Left hindlimb (tissue), 1 donor: ENCODE results near the gene ATOX1.
"Not testable (repeated sequence)": the region's sequence is repeated elsewhere in the genome, so short reads cannot be mapped to it uniquely, and the experiment has no call there.

Experiments
- DNase-seq: peaks from one replicate; pipeline ENCODE4 v3.0.0-alpha.2; 2018

Gene ATOX1, protein sequence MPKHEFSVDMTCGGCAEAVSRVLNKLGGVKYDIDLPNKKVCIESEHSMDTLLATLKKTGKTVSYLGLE

DNA sequence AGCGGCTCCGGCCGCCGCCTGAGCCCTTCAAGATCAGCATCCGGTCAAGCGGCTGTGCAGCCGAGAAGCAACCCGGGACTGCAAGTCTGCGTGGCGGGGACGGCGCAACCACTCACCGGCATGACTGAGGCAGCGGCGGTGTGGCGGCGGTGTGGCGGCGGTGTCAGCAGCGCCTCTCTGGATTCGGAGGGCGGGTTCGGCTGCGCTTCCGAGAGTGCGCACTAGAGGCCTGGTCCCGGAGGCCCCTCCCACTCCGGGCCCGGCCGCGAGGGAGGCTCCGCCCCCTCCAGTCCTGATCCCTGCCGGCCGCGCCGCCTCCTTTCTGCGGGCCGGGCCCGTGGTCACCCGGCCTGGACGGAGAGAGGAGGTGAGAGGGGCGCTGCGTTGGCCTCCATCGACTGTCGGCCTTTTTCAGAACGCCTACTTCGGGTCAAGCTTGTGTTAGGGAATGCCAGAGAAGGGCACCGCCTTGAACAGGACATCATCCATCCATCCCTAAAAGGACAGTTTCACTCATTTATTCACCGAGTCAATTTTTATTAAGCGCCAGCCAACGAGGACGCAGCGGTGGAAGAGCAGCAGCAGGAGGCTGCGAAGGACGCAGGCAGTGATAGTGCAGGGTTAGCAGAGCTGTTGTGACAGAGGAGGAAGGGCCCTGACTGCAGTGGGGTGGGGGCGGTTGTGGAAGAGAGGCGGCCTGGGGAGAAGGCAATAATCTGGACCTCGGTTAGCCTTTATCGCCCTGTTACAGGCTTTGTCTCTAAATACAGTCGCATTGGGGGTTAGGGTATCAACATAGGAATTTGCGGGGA, at the start of gene ATOX1:
Gene ATOX1 (minus strand): TSS at position 202 of the 812 bp plus-strand sequence. CDS start 80 bp downstream, at position 122.
- DNase-seq: peak; percentile 91

DNA sequence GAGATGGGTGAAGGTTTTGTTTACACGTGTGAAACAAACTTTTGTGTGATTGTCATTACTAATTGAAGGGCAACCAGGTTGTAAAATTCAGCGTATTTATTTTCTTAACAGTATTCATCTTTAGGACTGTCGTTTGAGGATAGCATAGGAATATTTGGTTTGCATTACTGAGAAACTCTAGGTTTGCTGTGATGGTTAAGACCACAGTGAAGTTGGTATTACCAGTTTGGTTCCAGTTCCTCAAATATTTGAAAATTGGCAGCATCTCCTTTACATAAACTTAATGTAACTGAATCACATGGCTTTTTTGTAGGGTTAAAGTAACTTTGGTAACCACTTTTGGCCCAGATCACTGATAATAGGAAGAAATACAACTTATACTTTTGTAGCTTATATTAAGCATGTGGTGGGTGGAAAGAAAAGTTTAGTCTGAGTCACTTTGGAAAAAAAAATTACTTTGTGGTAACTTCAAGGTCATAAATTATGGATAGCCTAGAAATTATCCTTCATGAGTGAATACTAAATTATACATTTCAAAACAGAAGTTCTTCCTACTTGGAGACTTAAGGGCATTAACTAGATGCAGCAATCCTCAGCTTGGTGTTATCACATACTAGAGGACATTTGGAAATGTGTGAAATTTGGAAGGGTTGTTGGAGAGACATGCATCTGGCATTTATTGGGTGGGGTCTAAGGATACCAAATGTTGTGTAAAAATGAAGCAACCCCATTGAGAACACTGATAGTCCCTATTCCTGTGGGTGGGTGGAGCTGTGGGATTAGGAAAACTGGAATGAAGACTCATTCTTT, 47.2 kb upstream of the ATOX1 start:
- no peak for DNase-seq

DNA sequence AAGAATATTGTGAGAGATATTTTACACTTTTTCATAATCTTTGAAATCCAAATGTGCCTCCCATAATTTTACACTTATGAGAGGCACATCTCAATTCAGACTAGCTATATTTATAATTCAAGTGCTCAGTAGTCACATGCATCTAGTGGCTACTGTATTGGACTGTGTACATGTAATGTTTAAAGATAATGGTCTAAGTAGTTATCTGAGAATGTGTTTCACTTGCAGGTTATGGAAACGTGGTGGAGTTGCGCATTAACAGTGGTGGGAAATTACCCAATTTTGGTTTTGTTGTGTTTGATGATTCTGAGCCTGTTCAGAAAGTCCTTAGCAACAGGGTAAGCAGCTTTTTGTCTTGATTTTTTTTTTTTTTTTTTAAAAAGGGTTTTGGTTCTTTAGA, 42.1 kb upstream of the ATOX1 start:
- no peak for DNase-seq

DNA sequence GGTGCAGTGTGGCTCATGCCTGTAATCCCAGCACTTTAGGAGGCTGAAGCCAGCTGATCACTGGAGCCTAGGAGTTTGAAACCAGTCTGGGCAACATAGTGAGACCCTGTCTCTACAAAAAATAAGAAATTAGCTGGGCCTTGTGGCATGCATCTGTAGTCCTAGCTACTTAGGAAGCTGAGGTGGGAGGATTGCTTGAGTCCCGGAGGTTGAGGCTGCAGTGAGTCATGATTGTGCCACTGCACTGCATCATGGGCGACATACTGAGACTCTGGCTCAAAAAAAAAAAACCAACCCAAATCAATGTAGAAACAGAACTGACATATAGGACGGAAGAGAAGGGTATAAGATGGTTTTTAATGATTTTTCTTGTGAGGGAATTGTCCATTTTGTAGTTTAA, 41.0 kb upstream of the ATOX1 start:
- DNase-seq: no peak

DNA sequence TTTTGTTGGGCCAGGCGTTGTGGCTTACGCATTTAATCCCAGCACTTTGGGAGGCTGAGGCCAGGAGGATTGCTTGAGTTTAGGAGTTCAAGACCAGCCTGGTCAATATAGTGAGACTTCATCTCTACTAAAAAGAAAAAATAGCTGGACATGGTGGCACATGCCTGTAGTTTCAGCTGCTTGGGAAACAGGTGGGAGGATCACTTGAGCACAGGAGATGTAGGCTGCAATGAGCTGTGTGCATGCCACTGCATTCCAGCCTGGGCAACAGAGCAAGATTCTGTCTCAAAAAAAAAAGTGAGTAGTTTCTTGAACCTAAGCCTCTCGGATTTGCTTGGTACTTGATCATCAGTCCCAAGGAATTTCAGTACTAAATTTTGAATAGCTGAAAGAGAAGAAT, 40.2 kb upstream of the ATOX1 start:
- no peak for DNase-seq

DNA sequence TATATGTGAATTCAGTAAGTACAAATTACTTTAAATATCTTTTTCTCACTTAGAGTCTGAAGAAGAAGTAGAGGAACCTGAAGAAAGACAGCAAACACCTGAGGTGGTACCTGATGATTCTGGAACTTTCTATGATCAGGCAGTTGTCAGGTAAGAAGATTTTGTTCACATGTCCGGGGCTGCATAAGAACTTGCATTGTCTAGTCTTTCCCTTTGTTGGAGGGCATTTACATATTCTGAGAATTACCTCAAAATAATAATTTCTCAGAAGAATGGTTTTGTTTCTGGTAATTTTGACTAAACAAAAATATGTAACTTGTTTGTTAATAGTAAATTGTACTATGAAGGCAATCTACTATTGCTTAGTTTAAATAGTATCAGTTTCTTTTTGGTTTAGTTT, 37.0 kb upstream of the ATOX1 start:
- no peak for DNase-seq

DNA sequence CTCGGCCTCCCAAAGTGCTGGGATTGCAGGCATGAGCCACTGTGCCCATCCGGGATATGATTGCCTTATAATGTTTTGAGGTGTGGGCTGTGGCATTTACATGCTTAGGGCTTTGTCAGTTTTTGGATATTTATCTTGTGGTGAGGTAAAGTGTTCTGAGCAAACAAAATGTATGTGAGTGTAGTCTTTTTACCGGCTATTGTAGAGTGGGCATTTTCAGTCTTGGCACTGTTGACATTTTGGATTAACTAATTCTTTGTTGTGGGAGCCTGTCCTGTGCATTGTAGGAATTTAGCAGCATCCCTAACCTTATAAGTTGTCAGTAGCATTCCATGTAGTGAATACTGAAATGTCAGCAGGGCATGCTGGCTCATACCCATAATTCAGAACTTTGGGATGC, 34.9 kb upstream of the ATOX1 start:
- DNase-seq: no peak

DNA sequence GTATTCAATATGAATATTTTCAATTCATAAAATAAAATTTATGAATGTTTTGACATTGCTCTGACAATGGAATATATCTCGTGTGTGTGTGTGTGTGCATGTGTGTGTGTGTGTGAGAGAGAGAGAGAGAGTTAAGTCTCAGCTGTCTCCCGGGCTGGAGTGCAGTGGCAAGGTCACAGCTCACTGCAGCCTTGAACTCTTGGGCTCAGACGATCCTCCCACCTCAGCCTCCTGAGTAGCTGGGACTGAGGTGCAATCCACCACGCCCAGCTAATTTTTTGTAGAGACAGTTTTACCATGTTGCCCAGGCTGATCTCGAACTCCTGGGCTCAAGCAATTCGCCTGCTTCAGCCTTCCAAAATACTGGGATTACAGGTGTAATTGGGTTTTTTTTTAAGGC, 29.4 kb upstream of the ATOX1 start:
- DNase-seq: no peak

DNA sequence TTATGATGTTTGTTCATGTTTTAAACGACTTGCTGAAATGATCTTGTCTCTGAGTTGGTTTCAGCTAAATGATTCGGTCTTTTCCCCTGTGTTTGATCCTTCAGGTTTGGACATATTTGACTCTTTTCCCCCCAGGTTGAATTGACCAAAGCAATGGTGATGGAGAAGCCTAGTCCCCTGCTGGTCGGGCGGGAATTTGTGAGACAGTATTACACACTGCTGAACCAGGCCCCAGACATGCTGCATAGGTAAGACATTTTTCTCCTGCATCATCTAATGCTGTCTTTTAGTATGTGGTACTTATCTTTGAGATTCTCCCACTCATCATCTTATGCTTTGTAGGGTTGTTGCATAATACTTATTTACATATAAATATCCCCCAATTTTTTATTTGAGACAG, 28.0 kb upstream of the ATOX1 start:
- DNase-seq: no peak

DNA sequence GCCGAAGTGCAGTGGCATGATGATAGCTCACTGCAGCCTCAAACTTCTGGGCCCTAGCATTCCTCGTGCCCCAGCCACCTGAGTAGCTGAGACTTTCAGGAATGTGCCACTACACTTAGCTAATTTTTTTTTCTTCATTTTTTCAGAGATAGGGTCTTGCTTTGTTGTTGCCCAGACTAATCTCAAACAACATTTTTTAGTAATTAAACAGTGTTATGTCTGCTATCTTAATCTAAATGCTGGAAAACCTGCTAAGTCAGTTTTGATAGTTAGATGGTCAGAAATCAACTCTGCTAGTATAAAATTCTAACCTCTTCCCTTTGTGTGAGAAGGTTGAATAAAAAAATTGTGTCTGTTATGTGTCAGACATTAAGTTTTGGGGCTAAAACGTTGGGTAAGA, 25.7 kb upstream of the ATOX1 start:
- no peak for DNase-seq

DNA sequence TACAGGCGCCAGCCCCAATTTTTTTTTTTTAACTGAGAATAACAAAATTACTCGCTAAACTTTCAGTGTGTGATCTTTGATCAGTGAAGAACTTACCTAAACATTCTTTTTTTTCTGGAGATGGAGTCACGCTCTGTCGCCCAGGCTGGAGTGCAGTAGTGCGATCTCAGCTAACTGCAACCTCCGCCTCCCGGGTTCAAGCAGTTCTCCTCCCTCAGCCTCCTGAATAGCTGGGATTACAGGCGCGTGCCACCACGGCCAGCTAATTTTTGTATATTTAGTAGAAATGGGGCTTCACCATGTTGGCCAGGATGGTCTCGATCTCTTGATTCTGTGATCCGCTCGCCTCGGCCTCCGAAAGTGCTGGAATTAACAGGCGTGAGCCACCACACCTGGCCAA, 25.2 kb upstream of the ATOX1 start:
- not testable (repeated sequence) for DNase-seq

DNA sequence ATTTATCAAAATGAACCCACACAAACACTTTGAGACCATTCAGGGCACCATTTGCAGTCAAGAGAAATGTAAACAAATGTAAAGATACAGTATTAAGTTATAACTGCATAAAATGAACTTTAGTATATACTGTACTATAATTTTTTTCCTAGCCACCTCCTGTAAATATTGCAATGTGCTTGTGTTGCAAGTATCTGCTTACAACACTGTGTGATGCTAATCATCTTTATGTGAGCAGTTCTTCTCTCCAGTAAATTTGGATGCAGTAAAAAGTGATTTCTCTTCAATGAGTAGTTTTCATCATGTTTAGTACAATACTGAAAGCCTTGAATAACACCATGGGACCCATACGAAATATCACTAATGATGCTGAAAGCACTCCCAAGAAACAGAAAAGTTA, 22.8 kb upstream of the ATOX1 start:
- DNase-seq: no peak

DNA sequence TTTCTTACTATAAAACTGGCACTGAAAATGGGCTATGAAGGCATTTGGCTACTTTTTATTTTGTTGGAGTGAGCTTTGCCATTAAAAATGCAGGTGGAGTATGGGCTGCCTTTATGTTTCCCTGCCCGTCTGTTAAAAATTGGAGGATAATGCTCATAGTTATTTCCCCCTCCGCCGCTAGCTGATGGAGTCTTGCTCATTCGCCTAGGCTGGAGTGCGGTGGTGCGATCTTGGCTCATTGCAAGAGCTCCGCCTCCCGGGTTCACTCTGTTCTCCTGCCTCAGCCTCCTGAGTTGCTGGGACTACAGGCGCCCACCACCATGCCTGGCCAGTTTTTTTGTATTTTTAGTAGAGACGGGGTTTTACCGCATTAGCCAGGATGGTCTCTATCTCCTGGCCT, 21.9 kb upstream of the ATOX1 start:
- DNase-seq: no peak

DNA sequence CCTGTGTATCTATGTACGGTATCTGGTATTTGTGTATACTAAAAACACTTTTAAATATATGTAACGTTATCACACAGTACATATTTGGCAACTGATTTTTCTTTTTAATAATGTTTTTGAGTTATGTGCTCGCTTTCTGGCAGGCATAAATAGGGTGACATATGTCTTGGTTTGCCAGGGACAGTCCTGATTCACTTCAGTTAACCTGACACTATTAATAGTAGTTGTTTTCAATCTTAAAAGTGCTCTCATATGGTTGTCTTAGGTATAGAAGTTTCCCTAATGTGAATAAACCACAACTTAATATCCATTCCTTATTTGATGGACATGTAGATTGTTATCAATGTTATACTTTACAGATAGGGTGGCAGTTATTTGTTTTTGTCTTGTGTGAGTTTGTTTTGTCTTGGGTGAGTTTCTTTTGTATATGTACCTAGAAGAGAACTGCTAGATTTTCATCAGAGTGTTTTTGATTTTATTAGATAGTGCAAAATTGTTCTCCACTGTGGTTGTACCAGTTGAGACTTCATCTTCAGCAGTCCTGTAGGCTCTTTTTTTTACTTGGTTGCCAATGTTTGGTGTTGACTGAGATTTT, 21.2 kb upstream of the ATOX1 start:
- no peak for DNase-seq

DNA sequence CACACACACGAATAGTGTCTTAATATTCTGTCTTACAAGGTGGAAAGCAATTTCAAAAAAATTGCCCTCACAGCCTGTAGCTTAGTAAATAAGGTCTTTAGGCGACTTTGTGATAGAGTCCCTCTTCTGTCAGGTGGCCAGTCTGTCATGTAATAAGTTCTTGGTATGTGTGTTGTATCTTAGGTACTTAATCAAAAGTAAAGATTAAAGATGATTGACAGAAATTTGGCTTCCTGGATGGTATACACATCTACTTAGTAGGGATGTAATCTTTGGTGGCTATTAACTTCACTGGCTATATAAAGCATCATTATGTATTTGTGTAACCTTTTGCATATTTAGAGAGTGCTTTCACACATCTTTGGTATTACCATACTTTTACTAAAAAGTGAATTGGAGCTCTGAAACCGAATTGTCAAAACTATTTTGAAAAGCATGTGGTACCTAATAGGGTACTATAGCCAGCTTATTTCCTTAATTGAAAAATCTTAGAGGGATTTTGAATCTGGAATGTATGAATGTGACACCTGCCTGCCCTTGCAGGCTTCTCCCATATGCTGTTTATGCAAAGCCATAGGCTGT, 16.7 kb upstream of the ATOX1 start:
- DNase-seq: no peak

DNA sequence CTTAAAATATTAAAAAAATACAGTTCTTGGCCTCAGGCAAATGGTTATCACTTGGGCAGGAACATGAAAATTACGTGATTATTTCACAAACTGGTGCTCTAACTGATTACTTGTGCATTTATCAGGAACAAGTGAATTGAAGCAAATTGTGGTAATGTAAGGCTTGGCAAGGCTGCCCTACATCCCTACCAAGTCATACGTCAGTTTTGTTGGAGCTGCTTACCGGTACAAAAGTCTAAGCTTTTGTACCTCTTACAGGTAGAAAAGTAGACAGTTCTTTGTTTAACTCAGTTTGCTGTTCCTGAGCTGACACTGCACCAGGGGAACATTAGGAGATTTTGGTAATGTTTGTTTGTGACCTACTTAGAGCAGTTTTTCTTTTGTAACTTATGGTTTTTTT, 15.5 kb upstream of the ATOX1 start:
- no peak for DNase-seq

DNA sequence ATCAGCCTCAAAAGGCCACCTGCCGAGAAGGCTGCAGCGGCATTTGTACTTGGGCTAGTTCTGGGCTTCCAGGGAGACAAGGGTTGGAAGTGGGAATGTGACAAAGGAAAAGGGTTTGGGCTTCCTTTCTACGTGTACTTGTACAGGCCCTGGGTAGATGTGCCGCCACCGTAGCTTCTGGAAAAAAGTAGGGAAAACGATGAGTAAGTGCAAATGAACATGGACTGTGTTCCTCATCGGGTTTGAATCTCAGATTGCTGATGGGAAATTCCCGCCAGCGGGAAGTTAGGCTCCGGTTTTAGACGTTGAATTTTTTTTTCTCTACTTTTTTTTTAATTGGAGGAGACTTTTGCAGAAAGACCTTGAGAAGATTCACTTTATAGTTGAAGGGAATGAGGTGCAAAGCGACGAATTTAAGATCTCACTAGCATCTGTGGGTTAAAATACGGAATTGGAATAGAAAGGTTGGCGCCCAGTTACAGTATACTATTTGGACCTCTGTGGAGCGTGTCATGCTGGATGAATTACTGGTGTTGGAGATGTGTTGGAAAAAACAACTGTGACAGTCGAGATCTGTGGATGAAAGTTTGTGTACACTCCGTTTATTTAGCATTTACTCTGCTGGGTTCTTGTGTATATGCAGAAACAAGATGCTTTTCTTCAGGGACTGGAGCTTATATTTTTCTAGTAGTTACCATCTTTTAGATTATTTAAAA, 14.6 kb upstream of the ATOX1 start:
- no peak for DNase-seq

DNA sequence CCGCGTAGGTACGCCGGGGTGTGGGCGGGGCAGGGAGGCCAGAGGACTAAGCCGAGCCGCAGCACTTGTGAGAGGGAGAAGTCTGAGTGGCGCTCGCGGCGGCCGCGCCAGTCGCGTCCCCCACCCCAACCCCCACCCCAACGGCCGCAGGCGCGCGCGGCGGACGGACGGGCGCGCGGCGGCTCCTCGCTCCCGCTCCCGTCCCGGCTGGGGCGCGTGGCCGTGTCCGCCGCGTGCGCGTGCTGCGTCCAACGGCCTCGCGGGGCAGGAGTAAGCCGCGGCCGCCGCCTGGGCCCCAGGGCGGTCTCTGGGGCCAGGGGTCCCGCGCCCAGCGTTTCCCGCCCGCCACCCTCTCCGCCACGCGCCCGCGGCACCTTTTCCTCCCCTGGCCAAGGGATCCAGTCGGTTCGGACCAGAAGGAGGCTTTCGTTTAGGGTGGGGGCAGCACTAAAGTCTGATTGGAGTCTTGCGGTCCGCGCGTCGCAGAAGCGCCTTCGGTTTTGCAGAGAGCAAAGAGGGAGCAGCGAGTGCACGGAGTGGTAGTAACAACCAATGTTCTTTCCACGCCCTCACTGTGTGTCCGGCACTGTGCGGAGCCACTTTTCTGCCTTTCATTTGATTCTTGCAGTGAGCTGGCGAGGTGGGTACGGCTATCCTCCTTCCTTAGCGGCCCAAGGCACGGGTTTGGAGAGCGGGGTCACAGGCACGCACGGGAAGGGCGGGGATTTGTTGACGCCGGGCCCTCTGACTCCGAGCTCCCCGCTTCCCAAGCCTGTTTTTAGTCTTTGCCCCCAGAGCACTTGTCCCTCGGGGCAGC, 13.8 kb upstream of the ATOX1 start:
- DNase-seq: peak; percentile 57

DNA sequence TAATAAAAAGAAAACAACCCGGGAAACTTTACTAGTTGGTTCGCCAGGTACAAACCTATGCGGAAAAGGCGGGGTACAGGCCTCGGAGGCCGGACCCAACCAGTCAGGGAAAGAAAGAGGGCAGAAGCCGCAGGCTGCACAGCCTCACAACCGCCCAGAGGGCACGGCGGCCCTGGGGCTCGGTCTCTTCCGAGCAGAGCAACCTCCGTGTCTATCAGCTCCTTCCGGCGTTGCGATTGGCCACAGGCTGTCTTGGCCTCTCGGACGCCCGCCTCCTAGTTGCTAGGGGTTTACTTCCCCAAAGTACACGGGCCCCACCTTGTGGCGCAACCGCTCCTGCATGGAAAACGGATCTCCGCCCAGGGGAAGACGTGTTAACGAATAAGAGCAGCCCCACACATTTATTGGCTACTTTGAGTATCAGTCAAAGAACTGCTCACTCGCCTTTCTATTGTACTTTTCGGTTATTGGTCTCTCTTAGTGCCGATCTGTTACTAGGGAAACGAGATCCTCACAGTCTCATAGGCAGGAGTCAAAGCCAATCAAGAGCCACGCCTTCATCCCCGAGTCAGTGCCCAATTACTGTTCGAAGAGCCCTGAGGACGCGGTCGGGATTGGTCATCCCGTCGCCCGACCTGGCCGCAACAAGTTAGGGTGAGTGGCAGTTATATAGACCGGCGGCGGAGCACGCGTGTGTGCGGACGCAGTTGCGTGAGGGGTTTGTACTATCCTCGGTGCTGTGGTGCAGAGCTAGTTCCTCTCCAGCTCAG, 13.0 kb upstream of the ATOX1 start, which contains the start of gene G3BP1:
Gene G3BP1 (plus strand): TSS at position 696 of the 770 bp plus-strand sequence. CDS start 14,667 bp downstream, outside the sequence.
- DNase-seq: peak; percentile 100

DNA sequence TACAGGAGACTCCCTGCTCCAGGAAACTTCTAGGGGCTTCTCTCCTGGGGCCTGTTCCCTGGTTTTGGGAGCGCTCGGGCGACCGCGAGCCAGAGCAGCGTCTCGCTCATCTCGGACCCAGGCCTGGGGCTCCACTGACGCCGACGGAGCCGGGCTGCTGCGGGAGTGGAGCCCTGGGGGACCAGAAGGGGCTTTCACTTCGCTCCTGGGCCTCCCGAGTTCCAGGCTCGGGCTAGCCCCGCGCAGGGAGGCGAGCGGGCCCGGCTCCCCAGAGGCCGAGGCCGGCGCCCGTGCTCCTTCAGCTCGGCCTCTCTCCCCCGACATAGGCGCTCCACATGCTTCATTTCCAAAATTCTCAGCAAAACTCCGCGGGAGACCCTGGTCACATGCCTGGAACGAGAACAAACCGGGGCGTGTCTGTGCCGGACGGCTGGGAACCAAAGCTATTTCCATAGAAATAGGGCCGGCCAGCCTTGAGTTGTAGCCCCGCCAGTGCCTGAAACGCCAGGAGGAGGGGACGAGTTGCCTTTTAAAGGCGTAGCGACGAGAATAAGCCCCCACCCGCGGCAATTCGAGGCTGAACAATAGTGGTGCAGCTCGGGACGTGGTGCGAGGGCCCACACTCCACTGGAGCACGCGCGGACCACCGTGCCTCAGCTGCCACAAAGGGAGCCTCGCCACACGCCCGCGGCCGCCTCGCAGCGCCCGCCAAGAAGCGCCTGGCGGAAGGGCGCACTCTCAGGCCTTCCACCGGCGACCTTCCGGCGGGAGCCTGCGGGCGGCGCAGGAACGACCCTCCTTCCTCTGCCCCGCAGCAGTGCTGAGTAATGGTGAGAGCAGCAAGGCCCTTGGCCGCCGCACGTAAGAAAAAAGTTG, 12.2 kb upstream of the ATOX1 start:
- peak; percentile 89 for DNase-seq
